SK-N-SH (cell line): Measurements from ENCODE around the gene IFI6. TPM values are rescaled to one million over a fixed set of nuclear protein-coding genes. Genes with fewer than 3 reads are reported as not detected.

Source experiments
- CTCF ChIA-PET: fragments of 300-600, 350-600 bp; formaldehyde crosslinking; extraction: SDS; loops from one replicate; lab custom pipeline; 2021; lab: Yijun Ruan, JAX
- POLR2A ChIA-PET: fragments of 350-600 bp; sonication (Branson Sonifier 250); formaldehyde crosslinking; extraction: SDS; loops from one replicate; lab custom pipeline; 2020; ENCODE audit warnings: antibody characterized with exemption, inconsistent platforms; lab: Yijun Ruan, JAX
- DNase-seq: peaks from one replicate; pipeline ENCODE4 v3.0.0; 2012
- H2AFZ ChIP-seq: fragments of 200-600 bp; sonication (generic); 2 replicates; pipeline ENCODE4 v1.8.1; 2016; ENCODE audit warnings: antibody characterized with exemption, mild to moderate bottlenecking, low read depth
- H3F3A ChIP-seq: fragments of 200-600 bp; sonication (generic); replicated peaks from 2 replicates; pipeline ENCODE3; 2016; ENCODE audit warnings: antibody characterized with exemption, mild to moderate bottlenecking; ENCODE audit not compliant: insufficient read depth
- H3K27ac ChIP-seq, 2 experiments: fragments of 200-500 bp in 1 of 2; fragments of 200-600 bp in 1 of 2; sonication (Bioruptor generic) in 1 of 2; sonication (generic), shearing (Covaris generic) in 1 of 2; 2 replicates each; pipeline versions ENCODE4 v1.5.1 to v1.6.1; 2014 to 2016; ENCODE audit warnings: low read depth in 2 of 2, inconsistent platforms in 1 of 2, low read length in 1 of 2, mild to moderate bottlenecking in 1 of 2, mixed read lengths in 1 of 2
- H3K27me3 ChIP-seq: fragments of 200-600 bp; sonication (generic), shearing (Covaris generic); 2 replicates; pipeline ENCODE4 v1.6.1; 2016; ENCODE audit warnings: mixed run types; ENCODE audit not compliant: insufficient read depth
- H3K36me3 ChIP-seq, 2 experiments: fragments of 200-500 bp in 1 of 2; fragments of 200-600 bp in 1 of 2; sonication (Bioruptor generic) in 1 of 2; sonication (generic) in 1 of 2; replicated peaks in 1 of 2; 2 replicates each; pipeline versions ENCODE3 to v1.5.1; 2014 to 2016; ENCODE audit warnings: low read length in 1 of 2, mild to moderate bottlenecking in 1 of 2; ENCODE audit not compliant: insufficient read depth in 2 of 2, control insufficient read depth in 1 of 2
- H3K4me1 ChIP-seq, 2 experiments: fragments of 200-500 bp in 1 of 2; fragments of 200-600 bp in 1 of 2; sonication (Bioruptor generic) in 1 of 2; sonication (generic), shearing (Covaris generic) in 1 of 2; 2 replicates each; pipeline versions ENCODE4 v1.5.1 to v1.6.1; 2014 to 2016; ENCODE audit warnings: low read depth in 1 of 2, low read length in 1 of 2, mixed run types in 1 of 2; ENCODE audit not compliant: insufficient read depth in 2 of 2, control insufficient read depth in 1 of 2
- H3K4me2 ChIP-seq: fragments of 200-600 bp; sonication (generic), shearing (Covaris generic); 2 replicates; pipeline ENCODE4 v1.6.1; 2017; ENCODE audit warnings: mixed run types
- H3K4me3 ChIP-seq, 2 experiments: fragments of 200-500 bp in 1 of 2; fragments of 200-600 bp in 1 of 2; sonication (Bioruptor generic) in 1 of 2; sonication (generic), shearing (Covaris generic) in 1 of 2; 2 replicates each; pipeline versions ENCODE4 v1.5.1 to v1.8.1; 2014 to 2016; ENCODE audit warnings: low read depth in 2 of 2, inconsistent platforms in 1 of 2, low read length in 1 of 2, mild to moderate bottlenecking in 1 of 2, mixed read lengths in 1 of 2, moderate library complexity in 1 of 2
- H3K79me2 ChIP-seq: fragments of 200-600 bp; sonication (generic); 2 replicates; pipeline ENCODE4 v1.8.1; 2017; ENCODE audit warnings: mild to moderate bottlenecking; ENCODE audit not compliant: insufficient read depth
- H3K9ac ChIP-seq: fragments of 200-600 bp; sonication (generic); 2 replicates; pipeline ENCODE4 v1.6.1; 2017; ENCODE audit warnings: mixed run types
- H3K9me2 ChIP-seq: fragments of 200-600 bp; sonication (generic); 2 replicates; pipeline ENCODE4 v1.6.1; 2017; ENCODE audit warnings: mixed run types
- H3K9me3 ChIP-seq: fragments of 200-600 bp; sonication (generic); 2 replicates; pipeline ENCODE4 v1.6.1; 2017; ENCODE audit warnings: mixed run types, mild to moderate bottlenecking, moderate library complexity
- H4K20me1 ChIP-seq: fragments of 200-600 bp; sonication (generic); 2 replicates; pipeline ENCODE4 v1.6.1; 2017; ENCODE audit warnings: mild to moderate bottlenecking, mixed run types; ENCODE audit not compliant: insufficient read depth
- ELF1 ChIP-seq: IDR thresholded peaks from 2 replicates; pipeline ENCODE4 v1.4.0; 2012
- FOSL2 ChIP-seq: IDR thresholded peaks from 2 replicates; pipeline ENCODE4 v1.4.0; 2012; ENCODE audit warnings: low read depth, mild to moderate bottlenecking, moderate library complexity, borderline replicate concordance
- FOXM1 ChIP-seq: IDR thresholded peaks from 2 replicates; pipeline ENCODE4 v1.4.0; 2012; ENCODE audit warnings: low read depth, mild to moderate bottlenecking
- GATA2 ChIP-seq: sonication (generic); formaldehyde crosslinking; IDR thresholded peaks from 2 replicates; pipeline ENCODE4 v1.5.0; 2020; ENCODE audit warnings: mild to moderate bottlenecking, missing genetic modification reagents
- MXI1 ChIP-seq: IDR thresholded peaks from 2 replicates; pipeline ENCODE4 v1.6.1; 2012; ENCODE audit warnings: mild to moderate bottlenecking, low read depth, low read length, improper control_type of control experiment
- NFIC ChIP-seq: IDR thresholded peaks from 2 replicates; pipeline ENCODE4 v1.4.0; 2012; ENCODE audit warnings: borderline replicate concordance
- POLR2AphosphoS5 ChIP-seq: IDR thresholded peaks from 2 replicates; pipeline ENCODE4 v1.6.1; 2012; ENCODE audit warnings: low read depth, low read length
- RCOR1 ChIP-seq: fragments of 150-350 bp; IDR thresholded peaks from 2 replicates; pipeline ENCODE4 v1.6.1; 2017; ENCODE audit warnings: antibody characterized with exemption, low read length
- RFX5 ChIP-seq: IDR thresholded peaks from 2 replicates; pipeline ENCODE4 v1.6.1; 2012; ENCODE audit warnings: mild to moderate bottlenecking, improper control_type of control experiment, low read length
- RXRA ChIP-seq: IDR thresholded peaks from 2 replicates; pipeline ENCODE4 v1.4.0; 2012; ENCODE audit warnings: low read depth, mild to moderate bottlenecking, borderline replicate concordance
- SIN3A ChIP-seq: IDR thresholded peaks from 2 replicates; pipeline ENCODE4 v1.6.1; 2012; ENCODE audit warnings: low read depth, mild to moderate bottlenecking, low read length, moderate library complexity, borderline replicate concordance
- SMC3 ChIP-seq: IDR thresholded peaks from 2 replicates; pipeline ENCODE4 v1.6.1; 2012; ENCODE audit warnings: low read depth, low read length, improper control_type of control experiment
- TEAD4 ChIP-seq: IDR thresholded peaks from 2 replicates; pipeline ENCODE4 v1.4.0; 2012; ENCODE audit warnings: mild to moderate bottlenecking, borderline replicate concordance; ENCODE audit not compliant: insufficient read depth
- YY1 ChIP-seq: IDR thresholded peaks from 2 replicates; pipeline ENCODE4 v1.4.0; 2012; ENCODE audit warnings: low read depth, mild to moderate bottlenecking
- WGBS: methylation state at CpG from one replicate; pipeline ENCODE4 v1.1.6; 2017; ENCODE audit warnings: low lambda C conversion rate; 5-methylcytosine and 5-hydroxymethylcytosine counted together
- polyA plus RNA-seq, 3 experiments: library from polyadenylated mRNA; depleted of rRNA; stranded (reverse); fragments of >200 nt; gene quantifications; 2 replicates each; pipeline ENCODE4 v1.2.3, GENCODE V29; 2012
- TF ChIP-seq, protein P1 (sequence below): IDR thresholded peaks from 2 replicates; pipeline ENCODE4; 2012
- TF ChIP-seq, protein P2 (sequence below): IDR thresholded peaks from 2 replicates; pipeline ENCODE4 v1.4.0; 2012; ENCODE audit warnings: low read depth, borderline replicate concordance
- TF ChIP-seq, protein P3 (sequence below): IDR thresholded peaks from 2 replicates; pipeline ENCODE4 v1.6.1; 2012; ENCODE audit warnings: mild to moderate bottlenecking, low read depth, low read length, moderate library complexity
- TF ChIP-seq, protein P4 (sequence below): IDR thresholded peaks from 2 replicates; pipeline ENCODE4 v1.4.0; 2012; ENCODE audit warnings: low read depth

Gene IFI6
- polyA plus RNA-seq, 1 of the 3 experiments (the other 2 are of a cell fraction), result 35.6 TPM

DNA sequence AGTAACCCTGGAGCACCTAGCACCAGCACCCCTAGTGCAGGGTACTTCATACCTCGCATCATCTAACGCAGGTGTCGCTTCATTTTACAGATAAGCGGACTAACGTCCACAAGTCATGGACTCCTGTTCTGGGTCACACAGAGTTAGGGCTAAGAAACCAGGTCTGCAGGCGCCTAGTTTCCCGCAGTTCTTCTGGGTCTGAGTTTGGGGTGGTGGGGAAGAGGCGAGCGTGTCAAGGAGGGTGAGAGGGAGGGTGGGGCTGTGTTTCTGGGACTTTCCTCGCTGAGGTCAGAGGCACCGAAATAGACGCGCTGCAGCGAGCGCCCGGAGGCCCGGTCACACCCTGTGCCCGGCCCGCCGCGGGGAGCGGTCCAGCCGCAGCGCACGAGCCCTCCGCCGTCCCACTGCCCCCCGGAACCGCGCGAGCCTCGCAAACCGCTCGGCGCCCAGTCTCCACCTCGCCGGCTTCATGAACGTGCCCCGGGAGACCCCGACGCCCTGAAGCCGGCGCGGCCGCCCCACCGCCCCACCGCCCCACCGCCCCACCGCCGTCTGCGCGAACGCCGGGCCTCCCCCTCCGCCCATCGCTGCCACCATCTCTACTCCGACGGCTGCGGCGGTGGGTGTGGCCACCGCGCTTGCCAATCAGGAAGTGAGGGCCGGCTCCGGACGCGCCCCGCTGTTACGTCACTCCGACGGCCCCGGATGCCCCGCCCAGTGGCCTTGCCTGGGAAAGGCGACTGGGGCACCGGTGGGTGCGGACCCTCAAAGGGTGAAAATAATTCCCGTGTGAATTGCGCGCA, 12.3 kb downstream of the IFI6 start:
- Histone ChIP-seq H3F3A (peaks cover 10% of the 10 kb centered on the region), H3K27me3 (no peaks in the 10 kb centered on the region), H3K9me2 (no peaks in the 10 kb centered on the region), H3K9ac (no peak overlapping the region), H3K4me2 (peak overlapping the region; percentile 50; the same call in 1 of the 2 replicates), H3K4me3 (peak overlapping the region; percentile 38 to 47; a peak in 3 of 4 replicates), H3K9me3 (no peaks in the 10 kb centered on the region), H4K20me1 (no peaks in the 10 kb centered on the region), H3K36me3 (no peaks in the 10 kb centered on the region), H3K4me1 (peaks cover 6 to 12% of the 10 kb centered on the region in 2 experiments; a peak in 2 of 4 replicates), H2AFZ (peak overlapping the region; percentile 75), H3K79me2 (no peaks in the 10 kb centered on the region), H3K27ac (no peak overlapping the region; a peak in 1 of 4 replicates)
- peak; percentile 53 for TF ChIP-seq POLR2AphosphoS5
- no peak for TF ChIP-seq FOSL2
- TF ChIP-seq SMC3, result no peak
- TF ChIP-seq, protein P1, sequence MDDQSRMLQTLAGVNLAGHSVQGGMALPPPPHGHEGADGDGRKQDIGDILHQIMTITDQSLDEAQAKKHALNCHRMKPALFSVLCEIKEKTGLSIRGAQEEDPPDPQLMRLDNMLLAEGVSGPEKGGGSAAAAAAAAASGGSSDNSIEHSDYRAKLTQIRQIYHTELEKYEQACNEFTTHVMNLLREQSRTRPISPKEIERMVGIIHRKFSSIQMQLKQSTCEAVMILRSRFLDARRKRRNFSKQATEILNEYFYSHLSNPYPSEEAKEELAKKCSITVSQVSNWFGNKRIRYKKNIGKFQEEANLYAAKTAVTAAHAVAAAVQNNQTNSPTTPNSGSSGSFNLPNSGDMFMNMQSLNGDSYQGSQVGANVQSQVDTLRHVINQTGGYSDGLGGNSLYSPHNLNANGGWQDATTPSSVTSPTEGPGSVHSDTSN, result peak; percentile 68
- peak; percentile 63 for TF ChIP-seq ELF1
- no peak for TF ChIP-seq GATA2 (CRISPR knock-in tag)
- ChIA-PET CTCF (interaction anchor here (1.2 to 18.4 kb wide), 6 partner anchors 10 to 268 kb away, joined by 3 to 526 read pairs (median 8); partner anchors contain the start of gene AHDC1), POLR2A (no interaction called here)
- DNase-seq, result peak; percentile 96
- whole genome bisulfite sequencing, result 31% methylated on average over 25 of the region's 78 CpGs

DNA sequence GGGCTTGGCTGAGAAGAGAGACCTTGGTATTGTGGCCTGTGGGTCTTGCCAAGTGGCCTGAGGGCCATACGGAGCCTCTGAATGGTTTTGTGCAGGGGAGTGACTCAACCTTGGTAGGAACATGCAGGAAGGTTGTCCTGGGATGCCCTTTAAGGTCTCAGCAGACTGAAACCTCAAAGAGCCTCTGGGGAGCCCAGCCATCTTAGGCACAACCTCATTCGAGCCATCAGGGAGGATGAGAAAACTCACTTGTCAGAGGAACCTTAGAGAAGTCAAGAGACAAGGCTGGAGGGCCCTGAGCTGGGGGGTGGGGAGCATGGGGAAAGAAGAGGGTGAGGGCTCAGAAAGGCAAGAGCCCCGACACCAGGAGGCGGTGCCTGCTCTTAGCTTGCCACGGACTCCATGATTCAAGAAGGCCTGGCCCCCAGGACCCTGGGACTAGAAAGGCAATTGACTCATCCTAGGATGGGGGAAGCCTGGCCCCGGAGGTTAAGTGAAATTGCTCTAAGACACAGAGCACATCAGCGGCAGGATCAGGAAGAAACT, 13.0 kb downstream of the IFI6 start:
- peak overlapping the region; percentile 74 for H2AFZ ChIP-seq
- H3K9me2 ChIP-seq, result no peaks in the 10 kb centered on the region
- no peak overlapping the region for H3K4me3 ChIP-seq
- peaks cover 10% of the 10 kb centered on the region for H3F3A ChIP-seq
- ChIA-PET POLR2A (no interaction called here), CTCF (interaction anchor here (1.1 to 18.4 kb wide), 4 partner anchors 9 to 263 kb away, joined by 3 to 526 read pairs (median 4); partner anchors contain the start of gene AHDC1)
- H3K36me3 ChIP-seq, result no peaks in the 10 kb centered on the region
- H3K4me2 ChIP-seq, result peak overlapping the region; percentile 50; the same call in 1 of the 2 replicates
- H3K79me2 ChIP-seq, result no peaks in the 10 kb centered on the region
- H4K20me1 ChIP-seq, result no peaks in the 10 kb centered on the region
- no peaks in the 10 kb centered on the region for H3K9me3 ChIP-seq
- no peak overlapping the region; a peak in 1 of 4 replicates for H3K27ac ChIP-seq
- WGBS, result 77% methylated on average over 7 of the region's 7 CpGs
- no peak overlapping the region for H3K9ac ChIP-seq
- DNase-seq, result no peak
- no peaks in the 10 kb centered on the region for H3K27me3 ChIP-seq
- H3K4me1 ChIP-seq, result peaks cover 6 to 12% of the 10 kb centered on the region in 2 experiments; a peak in 2 of 4 replicates
- no peak for TF ChIP-seq SIN3A
- TF ChIP-seq RXRA, result no peak
- no peak for TF ChIP-seq TEAD4
- TF ChIP-seq, protein P2, sequence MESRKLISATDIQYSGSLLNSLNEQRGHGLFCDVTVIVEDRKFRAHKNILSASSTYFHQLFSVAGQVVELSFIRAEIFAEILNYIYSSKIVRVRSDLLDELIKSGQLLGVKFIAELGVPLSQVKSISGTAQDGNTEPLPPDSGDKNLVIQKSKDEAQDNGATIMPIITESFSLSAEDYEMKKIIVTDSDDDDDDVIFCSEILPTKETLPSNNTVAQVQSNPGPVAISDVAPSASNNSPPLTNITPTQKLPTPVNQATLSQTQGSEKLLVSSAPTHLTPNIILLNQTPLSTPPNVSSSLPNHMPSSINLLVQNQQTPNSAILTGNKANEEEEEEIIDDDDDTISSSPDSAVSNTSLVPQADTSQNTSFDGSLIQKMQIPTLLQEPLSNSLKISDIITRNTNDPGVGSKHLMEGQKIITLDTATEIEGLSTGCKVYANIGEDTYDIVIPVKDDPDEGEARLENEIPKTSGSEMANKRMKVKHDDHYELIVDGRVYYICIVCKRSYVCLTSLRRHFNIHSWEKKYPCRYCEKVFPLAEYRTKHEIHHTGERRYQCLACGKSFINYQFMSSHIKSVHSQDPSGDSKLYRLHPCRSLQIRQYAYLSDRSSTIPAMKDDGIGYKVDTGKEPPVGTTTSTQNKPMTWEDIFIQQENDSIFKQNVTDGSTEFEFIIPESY, result no peak
- TF ChIP-seq, protein P1, result no peak
- TF ChIP-seq, protein P3, sequence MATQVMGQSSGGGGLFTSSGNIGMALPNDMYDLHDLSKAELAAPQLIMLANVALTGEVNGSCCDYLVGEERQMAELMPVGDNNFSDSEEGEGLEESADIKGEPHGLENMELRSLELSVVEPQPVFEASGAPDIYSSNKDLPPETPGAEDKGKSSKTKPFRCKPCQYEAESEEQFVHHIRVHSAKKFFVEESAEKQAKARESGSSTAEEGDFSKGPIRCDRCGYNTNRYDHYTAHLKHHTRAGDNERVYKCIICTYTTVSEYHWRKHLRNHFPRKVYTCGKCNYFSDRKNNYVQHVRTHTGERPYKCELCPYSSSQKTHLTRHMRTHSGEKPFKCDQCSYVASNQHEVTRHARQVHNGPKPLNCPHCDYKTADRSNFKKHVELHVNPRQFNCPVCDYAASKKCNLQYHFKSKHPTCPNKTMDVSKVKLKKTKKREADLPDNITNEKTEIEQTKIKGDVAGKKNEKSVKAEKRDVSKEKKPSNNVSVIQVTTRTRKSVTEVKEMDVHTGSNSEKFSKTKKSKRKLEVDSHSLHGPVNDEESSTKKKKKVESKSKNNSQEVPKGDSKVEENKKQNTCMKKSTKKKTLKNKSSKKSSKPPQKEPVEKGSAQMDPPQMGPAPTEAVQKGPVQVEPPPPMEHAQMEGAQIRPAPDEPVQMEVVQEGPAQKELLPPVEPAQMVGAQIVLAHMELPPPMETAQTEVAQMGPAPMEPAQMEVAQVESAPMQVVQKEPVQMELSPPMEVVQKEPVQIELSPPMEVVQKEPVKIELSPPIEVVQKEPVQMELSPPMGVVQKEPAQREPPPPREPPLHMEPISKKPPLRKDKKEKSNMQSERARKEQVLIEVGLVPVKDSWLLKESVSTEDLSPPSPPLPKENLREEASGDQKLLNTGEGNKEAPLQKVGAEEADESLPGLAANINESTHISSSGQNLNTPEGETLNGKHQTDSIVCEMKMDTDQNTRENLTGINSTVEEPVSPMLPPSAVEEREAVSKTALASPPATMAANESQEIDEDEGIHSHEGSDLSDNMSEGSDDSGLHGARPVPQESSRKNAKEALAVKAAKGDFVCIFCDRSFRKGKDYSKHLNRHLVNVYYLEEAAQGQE, result no peak
- TF ChIP-seq MXI1, result no peak
- TF ChIP-seq FOXM1, result no peak
- TF ChIP-seq, protein P4, sequence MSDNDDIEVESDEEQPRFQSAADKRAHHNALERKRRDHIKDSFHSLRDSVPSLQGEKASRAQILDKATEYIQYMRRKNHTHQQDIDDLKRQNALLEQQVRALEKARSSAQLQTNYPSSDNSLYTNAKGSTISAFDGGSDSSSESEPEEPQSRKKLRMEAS, result no peak
- TF ChIP-seq RFX5, result no peak
- no peak for TF ChIP-seq RCOR1
- TF ChIP-seq NFIC, result no peak
- TF ChIP-seq YY1, result no peak
